Activated gamma-delta T cell treated with Interleukin-2 at 50 U/mL for 16 hours (primary cell): Measurements from ENCODE around the gene OAT.
"Not testable (repeated sequence)": the region's sequence is repeated elsewhere in the genome, so short reads cannot be mapped to it uniquely, and the experiment has no call there.

Source experiments
- DNase-seq: peaks from one replicate; pipeline ENCODE4 v3.0.0-alpha.2; 2020

The OAT gene

GRCh38 chr10:124375691-124376090 lies 43.0 kb downstream of the OAT start:
- no peak for DNase-seq

DNA sequence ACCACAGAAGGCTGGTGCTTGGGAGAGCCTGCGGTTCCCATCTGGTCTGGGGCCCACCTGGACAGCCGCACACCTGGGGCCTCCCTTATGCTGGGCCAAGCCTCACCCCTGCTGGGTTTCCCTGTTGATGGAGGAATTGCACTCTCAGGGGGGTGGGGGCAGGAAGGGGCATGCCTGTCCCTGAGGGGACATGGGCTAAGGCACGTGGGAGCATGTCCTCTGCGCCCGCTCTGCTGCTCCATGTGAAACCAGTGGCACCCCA lies 43.4 kb downstream of the OAT start:
- DNase-seq = no peak

- DNase-seq = no peak
These were observed 44.0 kb downstream of the OAT start for GRCh38 chr10:124374535-124375352.

- no peak for DNase-seq
These were observed 45.8 kb downstream of the OAT start for GRCh38 chr10:124372899-124373298.

- DNase-seq = no peak
These were observed 48.3 kb downstream of the OAT start for GRCh38 chr10:124370426-124370825.

DNA sequence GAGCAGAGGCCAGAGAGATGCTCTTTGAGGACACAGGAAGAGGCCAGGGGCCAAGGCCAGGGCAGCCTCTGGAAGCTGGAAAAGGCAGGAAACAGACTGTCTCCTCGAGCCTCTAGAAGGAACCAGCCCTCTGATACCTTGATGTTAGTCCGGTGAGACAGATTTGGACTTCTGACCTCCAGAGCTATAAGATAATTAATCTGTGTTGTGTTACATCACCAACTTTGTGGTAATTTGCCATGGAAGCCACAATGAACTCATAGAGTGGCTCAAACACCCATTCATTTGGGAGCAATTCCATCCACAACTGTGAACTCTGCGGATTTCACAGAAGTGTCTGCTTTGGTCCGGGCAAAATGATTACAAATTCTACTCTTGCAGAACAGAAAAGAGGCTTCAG lies 48.7 kb downstream of the OAT start:
- DNase-seq = no peak

GRCh38 chr10:124369533-124369932 lies 49.2 kb downstream of the OAT start:
- DNase-seq = not testable (repeated sequence)

DNA sequence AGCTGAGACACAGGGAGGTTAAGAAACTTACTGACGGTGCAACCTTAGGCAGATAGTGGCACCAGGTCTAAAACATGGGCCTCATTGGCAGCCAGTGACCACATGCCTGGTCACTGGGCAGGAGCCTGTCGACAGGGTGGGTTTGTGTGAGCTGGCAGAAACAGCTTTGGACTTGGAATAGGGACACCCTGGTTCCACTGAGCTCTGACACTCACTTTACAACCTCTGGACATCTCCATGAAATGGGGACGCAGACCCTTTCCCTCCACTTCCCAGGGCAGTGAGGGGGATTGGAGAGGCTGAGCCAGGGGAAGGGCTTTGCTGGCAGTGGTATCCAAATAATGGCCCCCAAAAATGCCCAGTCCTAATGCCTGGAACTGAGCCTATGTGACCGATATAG lies 49.7 kb downstream of the OAT start:
- DNase-seq = no peak

- no peak for DNase-seq
These were observed 50.8 kb downstream of the OAT start for GRCh38 chr10:124367936-124368335.

- DNase-seq = no peak
These were observed 51.3 kb downstream of the OAT start for GRCh38 chr10:124367414-124367813.

DNA sequence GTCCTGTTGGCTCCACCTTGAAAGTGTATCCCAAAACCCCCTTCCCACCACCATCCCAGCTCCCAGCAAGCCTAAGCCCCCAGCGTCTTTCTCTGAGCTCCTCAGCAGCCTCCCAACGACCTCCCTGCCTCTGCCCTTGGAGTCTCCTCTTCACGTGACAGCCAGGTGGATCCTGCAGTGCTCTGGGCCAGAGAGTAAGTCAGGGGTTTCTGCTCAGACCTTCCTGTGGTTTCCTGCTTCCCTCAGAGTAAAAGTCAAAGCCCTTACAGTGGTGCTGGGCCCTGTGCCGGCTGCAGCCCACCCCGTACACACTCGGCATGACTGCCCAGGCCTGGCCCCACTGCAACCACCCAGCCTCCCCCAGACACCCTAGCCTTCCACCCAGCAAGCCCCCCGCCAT lies 51.9 kb downstream of the OAT start:
- no peak for DNase-seq

DNA sequence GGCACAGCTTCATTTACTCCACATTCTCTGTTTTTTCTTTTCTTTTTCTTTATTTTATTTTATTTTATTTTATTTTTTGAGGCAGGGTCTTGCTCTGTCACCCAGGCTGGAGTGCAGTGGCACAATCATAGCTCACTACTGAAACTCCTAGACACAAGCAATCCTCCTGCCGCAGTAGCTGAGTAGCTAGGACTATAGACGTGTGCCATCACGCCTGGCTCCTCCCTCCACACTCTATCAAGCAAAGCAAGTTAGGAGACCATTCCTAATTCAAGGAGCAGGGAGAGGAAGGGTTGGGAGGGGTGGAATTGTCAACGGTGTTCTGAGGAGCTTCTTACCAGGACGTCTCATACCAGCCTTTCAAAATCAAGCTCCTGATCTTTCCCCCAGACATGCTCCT lies 52.4 kb downstream of the OAT start:
- no peak for DNase-seq

- DNase-seq = no peak
These were observed 54.0 kb downstream of the OAT start for GRCh38 chr10:124364674-124365073.

DNA sequence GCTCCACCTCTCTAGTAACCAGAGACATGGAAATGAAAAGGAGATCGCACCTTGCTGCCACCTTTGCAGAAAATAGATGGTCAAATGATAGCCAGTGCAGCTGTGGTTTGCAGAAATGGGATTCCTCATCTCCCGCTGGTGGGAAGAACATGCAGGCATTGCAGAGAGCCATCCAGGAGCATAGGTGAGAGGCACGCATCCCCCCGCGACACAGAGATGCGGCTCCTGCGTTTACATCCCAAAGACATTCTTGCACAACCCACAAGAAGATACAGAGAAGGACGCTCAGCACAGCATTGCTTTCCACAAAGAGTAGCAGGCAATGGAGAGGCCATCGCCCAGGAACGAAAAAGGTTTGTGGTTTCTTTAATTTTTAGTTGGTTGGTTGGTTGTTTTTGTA lies 56.2 kb downstream of the OAT start:
- DNase-seq = no peak

GRCh38 chr10:124359336-124359832 lies 59.3 kb downstream of the OAT start:
- no peak for DNase-seq

DNA sequence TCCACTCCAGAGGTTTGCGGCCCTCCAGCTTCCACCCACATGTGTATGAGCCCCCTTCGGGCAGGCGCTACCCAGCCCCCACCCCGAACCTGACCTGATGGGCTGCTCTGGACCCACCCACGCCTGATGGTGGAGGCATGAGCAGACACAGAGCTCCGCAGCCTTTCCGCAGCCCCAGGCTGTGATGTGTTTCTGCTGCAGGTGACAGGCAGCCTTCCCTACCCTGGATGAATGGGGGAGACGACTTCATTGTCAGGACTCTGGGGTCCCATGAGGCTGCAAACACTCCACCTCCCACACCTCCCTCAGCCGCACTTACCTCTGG lies 61.2 kb downstream of the OAT start:
- no peak for DNase-seq

DNA sequence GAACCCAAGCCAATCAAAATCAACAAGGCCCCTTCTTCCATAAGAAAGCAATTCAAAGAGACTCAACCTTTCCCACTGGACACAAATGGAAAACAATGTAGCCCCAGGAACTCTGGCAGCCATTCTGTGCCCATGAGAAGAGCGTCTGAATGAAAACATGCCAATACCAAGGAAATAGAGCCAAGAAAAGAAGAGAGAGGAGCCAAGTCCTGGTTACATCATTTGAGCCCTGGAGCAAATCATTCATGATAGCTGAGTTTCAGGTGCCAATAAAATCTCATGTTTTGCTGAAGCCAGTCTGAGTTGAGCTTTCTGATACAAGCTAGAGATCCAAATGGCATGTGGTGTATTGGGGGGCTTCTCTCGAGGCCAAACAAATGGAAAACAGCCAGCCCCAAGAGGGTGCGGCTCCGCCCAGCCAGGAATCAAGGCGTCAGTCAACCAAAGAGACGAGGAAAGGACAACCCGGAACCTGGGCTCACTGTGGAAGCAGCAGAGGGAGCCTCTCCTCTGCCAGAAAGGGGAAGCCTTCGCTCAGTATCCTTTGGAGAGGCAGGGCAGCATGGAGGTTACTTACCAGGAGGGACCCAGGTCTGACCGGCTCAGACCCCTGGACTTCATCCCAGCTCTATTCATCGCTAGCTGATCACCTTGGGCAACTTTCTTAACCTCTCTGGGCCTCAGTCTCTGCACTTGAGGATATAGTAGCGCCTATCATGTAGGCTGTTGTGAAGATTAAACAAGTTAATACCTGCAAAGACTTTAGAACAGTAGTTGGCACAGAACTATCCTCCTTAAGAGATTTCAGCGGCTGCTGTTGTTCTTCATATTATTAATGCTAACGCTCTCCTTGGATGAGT lies 61.8 kb downstream of the OAT start:
- DNase-seq = no peak

- no peak for DNase-seq
These were observed 64.0 kb downstream of the OAT start for GRCh38 chr10:124354411-124355382.

DNA sequence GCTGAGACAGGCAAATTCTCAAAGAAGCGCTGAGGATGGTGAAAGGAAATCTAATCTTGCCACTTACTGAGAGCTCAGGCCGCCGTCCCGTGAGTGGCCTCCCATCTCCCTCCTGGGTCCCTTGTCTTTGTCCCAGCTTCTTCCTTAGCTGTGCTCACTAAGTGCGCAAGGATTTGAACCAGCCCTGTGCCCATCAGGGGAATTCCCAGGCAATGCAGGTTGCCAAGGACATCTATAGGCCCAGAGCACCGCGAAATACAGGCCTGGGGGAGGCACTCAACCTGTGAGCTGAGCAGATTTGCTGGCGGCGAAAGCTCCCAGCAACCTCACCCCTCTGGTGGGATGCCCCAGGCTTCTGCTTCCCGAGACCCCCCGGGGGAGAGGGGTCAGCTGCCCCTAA lies 64.8 kb downstream of the OAT start:
- DNase-seq = no peak

- DNase-seq = no peak
These were observed 65.5 kb downstream of the OAT start for GRCh38 chr10:124353091-124353815.

- DNase-seq = no peak
These were observed 67.1 kb downstream of the OAT start for GRCh38 chr10:124351481-124352220.

DNA sequence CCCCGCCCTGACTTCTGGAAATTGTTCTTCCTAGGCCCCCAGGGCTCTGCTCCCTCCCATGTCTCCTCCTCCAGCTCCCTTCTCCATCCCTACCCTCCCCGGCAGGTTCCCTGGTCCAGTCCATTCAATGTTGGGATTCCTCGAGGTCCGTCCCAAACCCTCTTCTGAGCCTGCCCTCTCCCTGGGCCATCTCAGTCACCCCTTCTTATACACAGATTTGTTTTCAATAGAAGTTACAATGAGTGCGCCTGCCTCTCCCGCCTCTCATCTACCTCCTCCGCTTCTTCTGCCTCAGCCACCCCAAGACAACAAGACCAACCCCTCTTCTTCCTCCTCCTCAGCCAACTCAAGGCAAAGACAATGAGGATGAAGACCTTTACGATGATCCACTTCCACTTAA lies 67.9 kb downstream of the OAT start:
- no peak for DNase-seq
